Stimulated activated CD8-positive, alpha-beta memory T cell treated with anti-CD3 and anti-CD28 coated beads, Interleukin-2, amount 100 ng/mL, for 1 hour (primary cell): Measurements from ENCODE around the gene ITGB5.
"Not testable (repeated sequence)": the region's sequence is repeated elsewhere in the genome, so short reads cannot be mapped to it uniquely, and the experiment has no call there.

Experiments
- DNase-seq, 2 donors: peaks; one replicate each; pipeline ENCODE4 v3.0.0-alpha.2; 2020; ENCODE audit warnings: low read depth in 2 of 2

The ITGB5 gene

DNA sequence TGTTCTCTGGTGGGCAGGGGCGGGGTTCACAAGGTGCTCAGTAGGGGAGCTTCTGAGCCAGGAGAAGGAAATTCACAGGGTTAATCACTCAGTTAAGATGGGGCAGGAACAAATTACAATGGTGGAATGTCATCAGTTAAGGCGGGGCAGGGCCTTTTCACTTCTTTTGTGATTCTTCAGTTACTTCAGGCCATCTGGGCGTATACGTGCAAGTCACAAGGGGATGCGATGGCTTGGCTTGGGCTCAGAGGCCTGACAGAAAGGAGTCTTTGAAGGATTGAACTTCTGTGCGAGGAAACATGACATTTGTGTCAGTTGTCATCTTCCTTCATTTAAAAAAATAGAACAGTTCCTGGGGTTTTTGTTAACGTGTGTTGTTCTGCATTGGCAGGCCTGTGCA is 129.2 kb downstream of the ITGB5 start:
- DNase-seq, result not testable (repeated sequence)

DNA sequence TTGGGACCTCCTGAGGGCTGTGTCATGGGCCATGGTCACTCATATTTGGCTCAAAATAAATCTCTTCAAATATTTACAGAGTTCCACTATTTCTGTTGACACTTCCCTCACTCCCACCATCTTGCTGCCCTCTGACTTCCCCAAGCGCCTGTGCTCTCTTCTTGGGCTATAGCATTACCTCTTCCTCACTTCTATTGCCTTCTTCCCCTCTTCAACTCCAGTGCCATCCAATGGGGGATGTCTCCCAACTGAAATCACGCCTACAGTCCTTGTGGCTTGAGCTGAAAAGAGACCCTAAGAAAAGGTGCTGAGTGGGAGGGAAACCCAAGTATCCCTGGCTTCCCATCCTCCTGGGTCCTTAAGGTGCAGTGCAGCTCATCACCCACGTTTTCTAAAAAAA is 135.1 kb downstream of the ITGB5 start:
- DNase-seq, result no peak

DNA sequence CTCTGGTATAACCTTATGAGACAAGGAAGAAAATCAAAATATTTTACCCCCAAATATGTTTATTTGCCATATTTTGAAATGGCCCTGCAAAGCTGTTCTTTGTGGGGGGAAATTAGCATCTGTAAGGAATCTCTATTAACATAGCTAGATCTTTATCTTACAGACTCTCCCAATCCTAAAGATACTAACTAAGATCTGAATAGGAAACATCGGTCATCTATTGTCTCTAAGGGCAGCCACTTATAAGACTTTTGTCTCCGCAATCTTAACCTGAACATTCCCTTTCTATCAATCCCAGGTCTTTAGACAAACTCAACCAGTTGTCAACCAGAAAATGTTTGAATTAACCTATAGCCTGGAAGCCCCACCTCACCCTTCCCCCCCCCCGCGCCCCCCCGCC is 135.7 kb downstream of the ITGB5 start:
- no peak for DNase-seq

- DNase-seq, result not testable (repeated sequence)
Observed at GRCh38 chr3:124749877-124750276, 137.3 kb downstream of the ITGB5 start.

DNA sequence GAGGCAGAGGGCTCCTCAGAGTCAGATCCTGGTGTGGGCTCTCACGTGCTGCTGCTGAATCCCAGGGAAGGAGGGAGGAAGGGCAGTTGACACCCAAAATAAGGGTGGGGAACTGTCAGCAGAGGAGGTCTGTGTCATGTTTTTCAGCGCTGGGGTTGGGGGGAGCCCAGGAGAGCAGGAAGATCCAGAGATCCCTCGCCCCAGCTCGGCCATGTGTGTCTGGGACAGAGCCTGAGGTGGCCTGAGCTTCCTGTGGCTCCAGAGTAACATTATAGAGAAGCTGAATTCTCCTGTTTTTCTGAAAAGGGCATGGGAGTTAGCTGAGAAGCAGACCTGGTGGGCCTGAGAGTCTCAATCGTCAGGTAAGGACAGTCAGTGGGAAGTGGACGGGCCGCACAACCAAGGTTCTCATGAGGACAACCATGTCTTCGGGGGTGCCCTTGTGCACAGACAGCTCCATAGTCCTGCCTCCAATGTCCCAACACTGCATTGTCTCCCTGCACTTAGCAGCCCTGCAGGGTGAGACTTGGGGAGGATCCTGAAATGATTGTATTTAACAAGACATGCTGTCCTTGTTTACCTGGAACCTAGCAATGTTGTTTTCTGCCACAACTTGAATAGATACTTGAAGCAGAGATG is 138.5 kb downstream of the ITGB5 start:
- no peak for DNase-seq

DNA sequence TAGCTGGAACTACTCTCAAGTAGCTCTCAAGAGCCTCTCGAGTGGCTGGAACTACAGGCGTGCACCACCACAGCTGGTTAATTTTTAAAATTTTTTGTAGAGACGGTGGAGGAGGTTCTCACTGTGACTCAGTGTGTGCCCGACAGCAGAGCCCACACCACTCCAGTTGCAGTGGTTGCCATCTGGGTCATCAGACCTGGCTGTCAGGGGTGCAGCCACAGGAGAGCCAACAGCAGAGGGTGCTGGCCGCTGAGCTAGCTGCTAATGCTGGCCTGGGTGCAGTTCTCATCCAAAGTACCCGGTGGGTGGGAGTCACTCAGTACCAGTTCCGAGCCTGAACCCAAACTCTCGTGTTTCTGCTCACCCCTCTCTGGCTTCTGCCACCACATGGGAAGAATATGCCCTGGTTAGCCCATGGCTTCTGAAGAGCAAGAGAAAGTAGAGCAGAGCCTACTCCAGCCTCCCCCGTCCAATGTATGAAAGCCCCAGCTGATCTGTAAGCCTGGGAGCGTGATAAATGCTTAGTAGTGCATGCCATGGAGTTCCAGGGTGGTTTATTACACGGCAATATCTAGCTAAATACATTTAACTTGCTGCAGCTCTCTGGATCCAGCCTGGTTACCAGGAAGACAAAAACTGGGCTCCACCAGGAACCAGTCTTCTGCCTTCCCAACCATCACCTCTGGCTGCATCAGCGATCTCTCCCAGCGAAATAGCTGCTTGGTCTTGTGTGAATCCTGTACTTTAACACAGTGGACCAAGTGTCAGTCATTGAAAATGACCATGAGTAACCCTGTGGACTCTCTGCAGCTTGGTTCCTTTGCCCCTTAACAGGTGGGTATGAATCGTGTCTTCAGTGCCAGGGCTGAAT is 139.8 kb downstream of the ITGB5 start:
- no peak for DNase-seq

DNA sequence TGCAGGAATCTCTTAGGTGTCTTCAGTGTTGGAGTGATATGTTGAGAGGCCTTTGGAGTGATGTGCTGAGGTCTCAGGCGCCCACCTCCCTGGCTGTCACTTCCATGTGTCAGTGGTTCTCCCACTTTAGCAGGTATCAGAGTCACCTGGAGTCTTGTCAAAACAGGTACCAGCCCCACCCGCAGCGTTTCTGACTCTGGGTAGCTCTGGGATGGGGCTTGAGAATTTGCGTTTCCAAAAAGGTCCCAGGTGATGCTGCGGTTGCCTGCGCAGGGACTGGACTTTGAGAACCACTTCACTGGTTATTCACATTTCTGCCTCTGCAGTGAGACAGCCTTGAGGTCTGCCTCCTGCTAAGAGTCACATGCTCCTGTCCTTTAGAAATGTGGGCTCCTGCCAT is 141.4 kb downstream of the ITGB5 start:
- no peak for DNase-seq

DNA sequence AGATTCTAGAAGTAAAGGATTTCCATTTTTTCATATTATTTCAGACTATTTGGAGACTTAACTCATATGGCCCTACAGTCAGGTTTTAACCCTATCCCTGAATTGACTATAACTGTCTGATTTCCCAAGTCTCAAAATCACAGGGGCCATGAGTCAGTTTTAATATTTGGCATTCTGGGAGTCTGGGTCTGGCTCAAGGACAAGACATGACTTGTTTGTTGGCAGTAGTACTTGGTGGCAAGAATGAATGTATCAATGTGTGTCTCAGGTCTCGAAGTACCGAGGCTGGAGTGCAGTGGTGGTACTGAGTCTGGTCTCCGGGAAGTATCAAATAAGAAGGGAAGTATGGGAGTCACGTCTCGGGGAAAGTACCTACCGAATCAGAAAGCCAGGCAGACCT is 146.1 kb downstream of the ITGB5 start:
- no peak for DNase-seq

GRCh38 chr3:124731760-124732159 is 155.4 kb downstream of the ITGB5 start:
- DNase-seq, result no peak

DNA sequence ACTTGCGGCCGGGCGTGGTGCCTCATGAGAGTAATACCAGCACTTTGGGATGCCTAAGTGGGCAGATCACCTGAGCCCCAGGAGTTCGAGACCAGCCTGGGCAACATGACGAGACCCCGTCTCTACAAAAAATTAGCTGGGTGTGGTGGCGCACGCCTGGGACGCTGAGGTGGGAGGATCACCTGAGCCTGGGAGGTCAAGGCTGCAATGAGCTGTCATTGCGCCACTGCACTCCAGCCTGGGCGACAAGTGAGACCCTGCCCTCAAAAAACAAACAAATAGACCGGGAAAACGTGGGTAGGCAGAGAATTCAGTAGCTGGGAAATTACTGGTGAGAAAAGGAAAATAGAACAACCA is 156.2 kb downstream of the ITGB5 start:
- DNase-seq, result no peak

GRCh38 chr3:124730129-124730940 is 156.8 kb downstream of the ITGB5 start, which contains the start of gene UMPS:
TSS of gene UMPS (plus strand) at chr3:124730452. CDS start at chr3:124730472, 20 bp downstream.
- DNase-seq, result peak; percentile 86 to 88

DNA sequence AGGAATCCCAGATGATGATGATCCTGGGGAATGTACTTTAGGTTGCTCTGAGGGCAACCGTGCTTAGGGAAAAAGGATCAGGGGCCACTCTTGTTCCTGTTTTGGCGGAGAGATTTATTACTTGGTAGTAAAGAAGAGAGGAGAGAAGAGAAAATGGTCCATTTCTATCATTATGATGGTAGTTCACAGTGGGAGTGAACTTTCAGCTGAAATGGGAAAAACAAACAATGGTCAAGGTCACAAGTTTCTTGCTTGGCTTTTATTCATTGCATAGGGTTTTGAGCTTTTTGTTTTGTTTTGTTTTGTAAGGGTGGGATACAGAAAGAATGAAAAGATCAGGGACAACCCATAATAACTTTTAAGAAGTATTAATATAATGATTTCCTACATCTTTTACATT is 164.6 kb downstream of the ITGB5 start:
- DNase-seq, result no peak

DNA sequence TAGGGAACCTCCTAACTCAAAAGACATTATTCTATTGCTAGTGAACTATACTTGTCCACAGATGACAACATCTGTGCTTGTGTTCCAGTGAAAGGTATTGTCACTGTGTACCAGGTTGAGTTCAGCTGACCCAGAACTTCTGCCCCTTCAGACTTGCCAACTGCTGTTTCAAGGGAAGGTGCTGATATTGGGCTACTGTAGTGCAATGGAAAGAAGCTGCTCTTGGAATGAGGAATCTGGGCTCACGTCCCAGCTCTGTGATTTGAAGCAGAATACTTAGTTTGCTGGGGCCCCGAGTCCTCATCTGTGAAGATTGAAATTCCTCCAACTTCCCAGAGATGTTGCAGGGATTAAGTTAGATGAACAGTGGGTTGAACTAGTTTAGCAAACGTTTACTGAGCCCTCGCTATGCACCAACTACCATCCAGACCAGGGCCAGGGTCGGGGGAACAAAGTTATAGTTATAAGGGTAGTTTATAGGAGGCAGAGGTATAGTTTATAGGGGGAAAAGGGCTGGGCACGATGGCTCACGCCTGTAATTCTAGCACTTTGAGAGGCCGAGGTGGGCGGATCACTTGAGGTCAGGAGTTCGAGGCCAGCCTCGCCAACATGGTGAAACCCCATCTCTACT is 172.8 kb downstream of the ITGB5 start:
- no peak for DNase-seq
